Activated naive CD8-positive, alpha-beta T cell treated with anti-CD3 and anti-CD28 coated beads, Interleukin-2, amount 50 U/mL, for 24 hours (primary cell): Measurements from ENCODE around the gene HOXA3.

Source experiments
- ATAC-seq: fragments of 150-1000 bp; cut with Tn5 transposase; one replicate; pipeline ENCODE4 v1.10.0; 2021
- DNase-seq: peaks from one replicate; pipeline ENCODE4 v3.0.0; 2021
- H3K27ac Mint-ChIP-seq: one replicate; pipeline ENCODE4 v1.8.0; 2021; ENCODE audit warnings: mild to moderate bottlenecking, mixed read lengths
- H3K27me3 Mint-ChIP-seq: one replicate; pipeline ENCODE4 v1.8.0; 2021; ENCODE audit warnings: mixed read lengths
- H3K36me3 Mint-ChIP-seq: one replicate; pipeline ENCODE4 v1.8.0; 2021; ENCODE audit warnings: low read depth, mixed read lengths
- H3K4me1 Mint-ChIP-seq: one replicate; pipeline ENCODE4 v1.8.0; 2021; ENCODE audit warnings: mixed read lengths
- H3K4me3 Mint-ChIP-seq: one replicate; pipeline ENCODE4 v1.8.0; 2021; ENCODE audit warnings: mild to moderate bottlenecking, moderate library complexity, mixed read lengths
- H3K9me3 Mint-ChIP-seq: one replicate; pipeline ENCODE4 v1.8.0; 2021; ENCODE audit warnings: mixed read lengths

HOXA3 gene

GRCh38 chr7:27184337-27185012 lies 32.1 kb upstream of the HOXA3 start:
- ATAC-seq: peak; percentile 41
- H3K27ac Mint-ChIP-seq: peak overlapping the region; percentile 59
- H3K4me1 Mint-ChIP-seq: peaks cover 42% of the 10 kb centered on the region
- H3K9me3 Mint-ChIP-seq: no peaks in the 10 kb centered on the region
- H3K4me3 Mint-ChIP-seq: peak overlapping the region; percentile 69
- no peaks in the 10 kb centered on the region for H3K36me3 Mint-ChIP-seq
- peaks cover 85% of the 10 kb centered on the region for H3K27me3 Mint-ChIP-seq
- no peak for DNase-seq

DNA sequence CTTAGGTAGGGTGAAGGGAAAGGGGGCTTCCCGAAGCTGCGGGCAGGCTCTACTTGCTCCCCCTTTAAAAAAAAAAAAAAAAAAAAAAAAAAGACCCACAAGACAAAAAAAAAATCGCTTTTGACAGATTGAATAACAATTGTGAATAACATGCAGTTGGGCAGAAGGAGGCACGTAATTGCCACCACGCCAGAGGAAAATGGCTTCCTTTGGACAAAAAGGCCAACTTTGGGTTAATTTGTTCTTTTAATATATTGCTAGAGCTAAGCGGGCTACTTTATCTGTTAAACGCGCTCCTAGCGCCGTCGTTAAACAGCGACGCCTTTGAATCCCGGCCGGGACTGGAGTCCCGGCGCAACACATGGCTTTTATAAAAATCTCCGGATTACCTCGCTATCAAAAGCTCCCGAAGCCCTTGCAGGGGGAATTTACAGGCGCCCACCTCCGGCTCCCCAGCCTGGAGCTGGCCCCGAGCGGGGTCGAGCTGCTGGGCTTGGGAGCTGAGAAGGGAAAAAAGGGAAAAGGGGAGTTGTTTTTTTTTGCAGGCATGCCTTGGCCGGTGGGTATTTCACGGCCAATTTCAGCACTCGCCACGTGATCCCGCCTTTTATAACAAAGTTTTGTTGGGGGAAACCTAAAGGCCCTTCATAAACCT lies 31.4 kb upstream of the HOXA3 start:
- no peak overlapping the region for H3K27ac Mint-ChIP-seq
- DNase-seq: peak; percentile 6

GRCh38 chr7:27182861-27183681 lies 30.7 kb upstream of the HOXA3 start:
- H3K4me1 Mint-ChIP-seq: peaks cover 36% of the 10 kb centered on the region
- no peaks in the 10 kb centered on the region for H3K36me3 Mint-ChIP-seq
- peak; percentile 1 for DNase-seq
- no peak overlapping the region for H3K27ac Mint-ChIP-seq
- no peak for ATAC-seq
- peaks cover 88% of the 10 kb centered on the region for H3K27me3 Mint-ChIP-seq
- H3K4me3 Mint-ChIP-seq: no peak overlapping the region
- no peaks in the 10 kb centered on the region for H3K9me3 Mint-ChIP-seq

More for the DNA sequence above, 31.4 kb upstream of the HOXA3 start:
- H3K4me1 Mint-ChIP-seq: peaks cover 43% of the 10 kb centered on the region
- H3K4me3 Mint-ChIP-seq: peak overlapping the region; percentile 61
- no peaks in the 10 kb centered on the region for H3K36me3 Mint-ChIP-seq
- H3K27me3 Mint-ChIP-seq: peaks cover 88% of the 10 kb centered on the region
- no peak for ATAC-seq
- no peaks in the 10 kb centered on the region for H3K9me3 Mint-ChIP-seq

DNA sequence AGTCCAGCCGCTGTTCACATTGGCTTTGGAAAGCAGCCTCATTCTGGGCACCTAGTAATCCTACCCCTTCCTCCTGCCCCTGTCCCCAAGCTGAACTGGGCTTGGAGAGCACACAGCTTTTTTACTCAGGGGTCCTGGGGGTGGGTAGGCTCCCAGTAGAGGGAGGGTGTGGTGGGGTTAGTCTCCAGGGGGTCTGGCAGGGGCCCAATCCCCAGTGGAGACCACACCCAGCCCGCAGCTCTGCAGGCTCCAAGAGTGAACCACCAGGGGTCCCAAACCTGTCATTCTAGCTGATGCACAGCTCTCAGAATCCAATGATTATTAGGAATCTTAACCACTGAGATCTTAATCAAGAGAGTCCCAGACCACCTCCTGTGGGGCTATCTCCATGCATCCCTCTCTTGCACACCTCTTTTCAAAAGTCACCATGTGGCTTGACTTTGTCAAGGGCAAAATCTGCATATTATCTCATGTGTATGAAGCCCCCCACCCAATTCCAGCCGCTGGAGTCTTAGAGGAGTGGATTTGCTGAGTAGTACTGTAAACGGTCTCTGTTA lies 30.0 kb upstream of the HOXA3 start:
- Mint-ChIP-seq H3K27me3 (peaks cover 88% of the 10 kb centered on the region), H3K36me3 (no peaks in the 10 kb centered on the region), H3K4me3 (no peak overlapping the region), H3K27ac (no peak overlapping the region), H3K4me1 (peaks cover 30% of the 10 kb centered on the region), H3K9me3 (no peaks in the 10 kb centered on the region)
- DNase-seq: no peak
- ATAC-seq: no peak

DNA sequence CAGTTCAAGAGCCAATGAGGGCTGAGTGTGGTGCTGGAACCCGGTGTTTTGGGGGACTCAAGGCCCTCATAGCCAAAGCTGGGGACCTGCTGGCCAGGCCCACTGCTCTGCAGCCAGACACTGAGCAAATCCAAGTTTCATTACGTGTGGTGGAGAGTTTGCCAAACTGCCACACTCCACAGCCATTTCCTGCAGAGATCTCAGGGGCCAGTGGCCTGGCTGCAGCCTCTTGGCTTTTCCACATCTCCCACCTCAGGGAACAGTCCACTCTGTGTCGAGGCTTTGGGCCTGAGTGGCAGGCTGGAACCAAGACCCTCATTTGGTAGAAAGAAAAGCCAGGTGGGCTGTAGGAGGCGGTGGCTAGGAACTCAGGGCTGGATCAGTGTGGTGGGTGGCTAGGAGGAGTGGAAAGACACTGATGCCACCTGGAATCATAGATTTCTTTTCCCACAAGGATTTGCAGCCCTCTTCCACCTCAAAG lies 29.5 kb upstream of the HOXA3 start:
- Mint-ChIP-seq H3K9me3 (no peaks in the 10 kb centered on the region), H3K27ac (no peak overlapping the region), H3K36me3 (no peaks in the 10 kb centered on the region), H3K27me3 (peaks cover 84% of the 10 kb centered on the region), H3K4me1 (peaks cover 30% of the 10 kb centered on the region), H3K4me3 (no peak overlapping the region)
- ATAC-seq (no peak), DNase-seq (peak; percentile 0)

DNA sequence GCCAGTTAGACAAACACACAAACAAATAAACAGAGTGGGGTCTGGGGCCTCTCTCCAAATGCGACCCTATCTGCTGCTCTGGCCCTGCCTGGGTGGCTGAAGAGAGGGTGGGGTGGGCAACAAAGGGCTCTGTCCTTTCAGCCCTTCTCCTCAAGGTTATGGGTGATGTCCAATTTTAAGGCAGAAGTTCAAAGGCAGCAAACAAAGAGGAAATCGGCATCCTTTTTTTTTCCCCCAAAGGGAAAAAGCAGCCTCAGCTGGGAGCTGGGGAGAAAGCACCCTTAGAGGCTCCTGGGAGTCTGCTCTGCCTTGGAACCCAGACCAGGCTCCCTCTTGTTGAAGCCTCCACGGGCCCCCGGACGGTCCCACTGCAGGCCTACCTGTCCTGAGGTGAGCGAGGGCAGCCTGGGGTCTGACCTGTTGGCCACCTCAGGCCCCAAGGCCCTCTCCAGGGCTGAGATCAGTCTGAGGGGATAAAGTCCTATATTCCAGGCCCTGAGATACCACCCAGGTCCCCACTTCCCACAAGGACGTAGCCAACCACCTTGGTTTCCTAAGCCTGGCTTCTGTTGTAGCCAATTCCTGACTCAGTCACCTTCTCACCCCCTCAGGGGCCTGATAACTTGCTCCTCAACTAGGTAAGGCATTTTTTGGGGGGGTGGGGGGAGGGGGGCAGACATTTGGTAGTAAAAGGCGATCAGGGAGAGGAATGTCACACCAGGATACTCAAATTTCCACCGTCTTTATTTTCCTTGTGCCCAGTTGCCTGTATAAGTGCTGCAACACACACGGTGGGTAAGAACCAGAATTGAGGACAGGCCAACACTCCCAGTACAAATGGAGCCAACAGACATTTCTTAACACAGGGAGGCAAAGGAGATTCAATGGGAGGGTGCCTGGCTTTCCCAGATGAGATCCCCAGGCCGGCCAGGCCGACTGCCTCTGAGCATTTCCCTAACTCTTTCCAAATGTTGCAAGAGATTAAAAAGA lies 28.3 kb upstream of the HOXA3 start:
- Mint-ChIP-seq H3K4me3 (no peak overlapping the region), H3K36me3 (no peaks in the 10 kb centered on the region), H3K27me3 (peaks cover 84% of the 10 kb centered on the region), H3K9me3 (no peaks in the 10 kb centered on the region), H3K4me1 (peaks cover 24% of the 10 kb centered on the region), H3K27ac (no peak overlapping the region)
- DNase-seq (no peak), ATAC-seq (no peak)

- ATAC-seq: peak; percentile 64
- Mint-ChIP-seq H3K27ac (no peak overlapping the region), H3K4me3 (peak overlapping the region; percentile 42), H3K4me1 (peaks cover 15% of the 10 kb centered on the region), H3K9me3 (no peaks in the 10 kb centered on the region), H3K36me3 (no peaks in the 10 kb centered on the region), H3K27me3 (peaks cover 83% of the 10 kb centered on the region)
- peak; percentile 74 for DNase-seq
These were observed 27.4 kb upstream of the HOXA3 start for GRCh38 chr7:27179503-27180430.

- ATAC-seq (no peak), DNase-seq (no peak)
- Mint-ChIP-seq H3K27ac (no peak overlapping the region), H3K9me3 (no peaks in the 10 kb centered on the region), H3K36me3 (no peaks in the 10 kb centered on the region), H3K4me1 (peaks cover 13% of the 10 kb centered on the region), H3K27me3 (peaks cover 81% of the 10 kb centered on the region), H3K4me3 (no peak overlapping the region)
These were observed 26.6 kb upstream of the HOXA3 start for GRCh38 chr7:27179030-27179429.

- peaks cover 76% of the 10 kb centered on the region for H3K27me3 Mint-ChIP-seq
- ATAC-seq (no peak), DNase-seq (no peak)
- H3K36me3 Mint-ChIP-seq: no peaks in the 10 kb centered on the region
- no peak overlapping the region for H3K27ac Mint-ChIP-seq
- H3K4me3 Mint-ChIP-seq: no peak overlapping the region
- no peaks in the 10 kb centered on the region for H3K9me3 Mint-ChIP-seq
- peaks cover 7% of the 10 kb centered on the region for H3K4me1 Mint-ChIP-seq
These were observed 26.0 kb upstream of the HOXA3 start for GRCh38 chr7:27178366-27178765.

GRCh38 chr7:27177795-27178320 lies 25.5 kb upstream of the HOXA3 start:
- Mint-ChIP-seq H3K4me1 (peaks cover 7% of the 10 kb centered on the region), H3K4me3 (no peak overlapping the region), H3K9me3 (no peaks in the 10 kb centered on the region), H3K27ac (no peak overlapping the region), H3K27me3 (peaks cover 76% of the 10 kb centered on the region), H3K36me3 (no peaks in the 10 kb centered on the region)
- DNase-seq: no peak
- no peak for ATAC-seq

DNA sequence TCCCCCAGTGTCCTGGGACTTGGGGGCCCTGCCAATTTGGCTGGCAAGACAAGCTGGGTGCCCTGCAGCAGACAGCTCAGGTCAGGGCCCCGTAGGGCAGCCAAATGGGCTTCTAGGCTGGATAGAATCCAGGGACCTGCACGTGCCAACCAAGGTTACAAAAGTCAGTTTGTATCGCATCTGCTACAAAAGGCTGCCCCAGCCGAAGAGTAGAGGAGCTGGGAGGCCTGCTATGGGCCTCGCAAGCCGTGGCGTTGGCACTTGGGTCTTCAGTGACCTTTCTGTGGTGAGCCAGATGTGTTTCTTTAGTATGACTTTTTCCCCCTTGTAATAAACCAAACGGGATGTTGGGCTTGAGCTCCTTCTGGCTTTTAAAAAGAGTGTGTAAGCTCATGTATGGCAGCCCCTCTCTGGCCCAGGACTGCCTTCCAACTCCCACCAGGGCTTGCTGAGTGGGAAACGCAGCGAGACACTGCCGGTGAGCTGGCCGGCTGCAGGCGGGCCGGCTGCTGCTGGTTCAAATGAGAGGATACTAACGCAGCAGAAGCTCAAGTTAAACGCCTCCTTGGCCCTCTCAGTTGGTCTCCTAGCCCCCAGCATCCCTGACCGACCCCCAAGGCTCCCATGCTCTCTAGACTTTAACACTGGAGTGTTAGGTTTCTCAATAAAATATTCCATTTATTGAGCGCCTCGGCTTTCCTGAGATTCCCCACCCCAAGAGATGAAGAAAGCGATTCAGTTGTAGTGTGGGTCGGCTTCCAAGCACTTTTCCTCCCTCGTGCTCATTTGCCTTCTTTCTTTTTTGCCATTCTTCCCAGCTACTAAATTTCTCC lies 24.8 kb upstream of the HOXA3 start:
- Mint-ChIP-seq H3K36me3 (no peaks in the 10 kb centered on the region), H3K9me3 (no peaks in the 10 kb centered on the region), H3K27ac (no peak overlapping the region), H3K4me1 (peaks cover 10% of the 10 kb centered on the region), H3K27me3 (peaks cover 74% of the 10 kb centered on the region), H3K4me3 (no peak overlapping the region)
- DNase-seq: no peak
- ATAC-seq: no peak

DNA sequence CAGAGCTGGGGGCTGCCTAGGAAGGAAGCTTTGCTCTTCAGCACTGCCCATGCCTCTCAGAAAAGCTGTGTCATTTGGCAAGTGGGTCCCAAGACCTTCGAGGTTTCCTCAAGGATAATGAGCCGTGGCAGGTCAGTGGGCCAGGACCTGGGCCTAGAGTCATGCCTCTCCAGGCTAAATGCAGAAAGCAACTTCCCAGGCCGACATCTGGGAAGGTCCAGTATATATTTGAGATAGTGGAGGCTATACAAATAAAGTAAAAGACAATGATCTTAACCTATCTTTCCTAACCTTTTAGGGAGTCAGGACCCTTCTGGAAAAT lies 24.1 kb upstream of the HOXA3 start:
- Mint-ChIP-seq H3K9me3 (no peaks in the 10 kb centered on the region), H3K4me1 (peaks cover 13% of the 10 kb centered on the region), H3K27ac (no peak overlapping the region), H3K27me3 (peaks cover 75% of the 10 kb centered on the region), H3K4me3 (no peak overlapping the region), H3K36me3 (no peaks in the 10 kb centered on the region)
- no peak for DNase-seq
- ATAC-seq: no peak
